Right cardiac atrium (tissue), 5 donors: ENCODE measurements around the gene TTC21A. TPM values are rescaled to one million over a fixed set of nuclear protein-coding genes. Genes with fewer than 3 reads are reported as not detected.
A peak's percentile ranks its signal among the peaks of the same experiment; 100 is the strongest.

Experiments
- ATAC-seq, 2 donors: fragments of 200-7000 bp; cut with Tn5 transposase; one replicate each; pipeline versions ENCODE4 v1.8.0 to v1.9.1; 2020; ENCODE audit warnings: moderate library complexity in 2 of 2, mild to moderate bottlenecking in 1 of 2
- DNase-seq, 3 donors: peaks; one replicate each; pipeline ENCODE4 v3.0.0-alpha.2; 2020
- H3K27ac ChIP-seq: one replicate; pipeline ENCODE4 v1.5.1; 2013; ENCODE audit warnings: mild to moderate bottlenecking, low read length, control low read depth, moderate library complexity
- H3K27me3 ChIP-seq: one replicate; pipeline ENCODE4 v1.6.1; 2013; ENCODE audit not compliant: control insufficient read depth, insufficient read depth
- H3K4me1 ChIP-seq: one replicate; pipeline ENCODE4 v1.6.1; 2013; ENCODE audit warnings: low read length; ENCODE audit not compliant: control insufficient read depth, insufficient read depth
- H3K4me3 ChIP-seq: one replicate; pipeline ENCODE4 v1.5.1; 2013; ENCODE audit warnings: low read length, control low read depth
- H3K9me3 ChIP-seq: one replicate; pipeline ENCODE4 v1.6.1; 2013; ENCODE audit warnings: low read length; ENCODE audit not compliant: control insufficient read depth
- WGBS: extraction: QIAGEN DNeasy Blood & Tissue Kit; methylation state at CpG from one replicate; pipeline ENCODE4 v1.1.7; 2013; 5-methylcytosine and 5-hydroxymethylcytosine counted together
- intact Hi-C, 4 donors: fragments of 100-400 bp; cut with DNase I; formaldehyde crosslinking; loops; one replicate each; pipeline versions ENCODE4 v1.11.0 to v1.14.0; 2022 to 2023
- polyA plus RNA-seq: library from polyadenylated mRNA; stranded (reverse); fragments of 200-250 nt; gene quantifications from one replicate; pipeline ENCODE4 v1.2.3, GENCODE V29; 2013
- total RNA-seq, 4 donors: library from RNA; stranded (reverse); fragmentation: NEBNext Ultra II Directional; extraction: Animal tissue kit (Norgen Biotek cat#: 25700); gene quantifications; one replicate each; pipeline ENCODE4 v1.2.1, GENCODE V29; 2021
- donor health status: healthy with polysubstance abuse.
- donor health status: DM: no; HTN: yes; CAD: no.
- donor health status: DM: no; HTN: no; CAD: no.
- donor health status: DM: no; HTN: yes; CAD: no; lungs with severe emphysema.
- donor health status: DM: yes; HTN: yes; CAD: no.

Gene TTC21A
- total and polyA plus RNA-seq, 5 donors, result 1.9 to 3.4 (median 2.2) TPM

DNA sequence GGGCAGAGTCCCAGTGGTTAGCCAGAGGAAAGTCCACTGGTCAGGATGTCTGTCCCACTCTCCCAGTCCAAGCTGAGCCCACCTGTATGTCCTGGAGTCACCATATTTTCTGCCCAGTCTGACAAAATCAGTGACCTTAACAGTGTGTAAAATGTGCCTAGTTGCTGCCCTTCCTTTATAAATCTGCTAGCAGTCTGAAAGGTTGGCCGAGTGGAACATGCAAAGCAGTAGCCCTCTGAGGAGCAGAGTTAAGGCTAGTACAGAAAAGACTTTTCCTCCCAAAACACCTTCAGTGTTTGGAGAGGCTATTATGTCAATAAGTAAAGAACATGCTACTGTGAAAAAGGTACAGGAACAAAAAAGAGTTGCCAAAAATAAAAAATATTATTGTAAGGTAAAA is 15.3 kb downstream of the TTC21A start:
- intact Hi-C loops, result loop anchor here in 1 of 4 donors (10.0 kb wide), 1 partner anchor 62 kb away; no protein-coding TSS in a partner anchor
- ATAC-seq (no peak), DNase-seq (no peak)
- WGBS, result 80% methylated on average over 1 of the region's 1 CpG
- no peak overlapping the region for H3K4me3 ChIP-seq
- H3K4me1 ChIP-seq, result no peaks in the 10 kb centered on the region
- no peaks in the 10 kb centered on the region for H3K9me3 ChIP-seq
- no peaks in the 10 kb centered on the region for H3K27me3 ChIP-seq
- no peak overlapping the region for H3K27ac ChIP-seq

DNA sequence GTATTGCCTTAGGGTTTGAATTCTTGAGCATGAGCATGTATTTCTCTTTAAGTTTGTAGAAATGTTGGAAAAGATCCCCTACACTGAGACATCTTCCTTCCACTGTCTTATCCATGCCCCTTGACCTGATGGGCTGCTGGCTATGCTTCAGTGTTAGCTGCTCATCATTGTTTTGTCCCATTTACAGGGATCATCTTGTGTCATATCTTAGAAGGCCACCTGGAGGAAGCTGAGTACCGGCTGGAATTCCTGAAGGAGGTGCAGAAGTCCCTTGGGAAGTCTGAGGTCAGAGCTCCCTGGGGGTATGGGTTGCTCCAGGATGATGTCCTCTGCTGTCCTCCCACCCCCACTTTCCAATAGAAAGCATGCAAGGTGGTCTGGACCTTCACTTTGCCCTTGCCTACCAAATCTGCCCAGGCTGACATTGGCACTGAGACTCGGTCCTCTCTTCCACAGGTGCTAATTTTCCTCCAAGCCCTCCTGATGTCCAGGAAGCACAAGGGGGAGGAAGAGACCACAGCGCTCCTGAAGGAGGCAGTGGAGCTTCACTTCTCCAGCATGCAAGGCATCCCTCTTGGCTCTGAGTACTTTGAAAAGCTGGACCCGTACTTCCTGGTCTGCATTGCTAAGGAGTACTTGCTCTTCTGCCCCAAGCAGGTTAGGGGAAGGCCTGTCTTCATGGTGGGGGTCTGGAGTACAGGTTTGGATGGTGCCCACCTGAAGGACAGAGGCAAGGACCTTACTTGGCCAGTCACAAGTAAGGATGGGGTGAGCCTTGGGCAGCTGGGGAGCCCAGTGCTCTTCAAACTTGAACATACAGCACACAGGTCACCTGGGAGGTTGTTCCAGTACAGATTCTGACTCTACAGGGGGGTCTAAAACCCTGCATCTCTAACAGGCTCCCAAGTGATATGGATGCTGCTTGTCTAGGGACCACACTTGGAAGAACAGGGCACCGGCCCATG is 17.7 kb downstream of the TTC21A start:
- 60% methylated on average over 5 of the region's 5 CpGs for WGBS
- H3K27ac ChIP-seq, result no peak overlapping the region
- ATAC-seq, result peak; percentile 30 to 42
- intact Hi-C loops, result loop anchor here in 2 of 4 donors (5.0 to 10.0 kb wide), 2 partner anchors 60 to 162 kb away; no protein-coding TSS in a partner anchor
- H3K4me1 ChIP-seq, result no peaks in the 10 kb centered on the region
- H3K27me3 ChIP-seq, result no peaks in the 10 kb centered on the region
- H3K4me3 ChIP-seq, result no peak overlapping the region
- H3K9me3 ChIP-seq, result no peaks in the 10 kb centered on the region
- no peak for DNase-seq

DNA sequence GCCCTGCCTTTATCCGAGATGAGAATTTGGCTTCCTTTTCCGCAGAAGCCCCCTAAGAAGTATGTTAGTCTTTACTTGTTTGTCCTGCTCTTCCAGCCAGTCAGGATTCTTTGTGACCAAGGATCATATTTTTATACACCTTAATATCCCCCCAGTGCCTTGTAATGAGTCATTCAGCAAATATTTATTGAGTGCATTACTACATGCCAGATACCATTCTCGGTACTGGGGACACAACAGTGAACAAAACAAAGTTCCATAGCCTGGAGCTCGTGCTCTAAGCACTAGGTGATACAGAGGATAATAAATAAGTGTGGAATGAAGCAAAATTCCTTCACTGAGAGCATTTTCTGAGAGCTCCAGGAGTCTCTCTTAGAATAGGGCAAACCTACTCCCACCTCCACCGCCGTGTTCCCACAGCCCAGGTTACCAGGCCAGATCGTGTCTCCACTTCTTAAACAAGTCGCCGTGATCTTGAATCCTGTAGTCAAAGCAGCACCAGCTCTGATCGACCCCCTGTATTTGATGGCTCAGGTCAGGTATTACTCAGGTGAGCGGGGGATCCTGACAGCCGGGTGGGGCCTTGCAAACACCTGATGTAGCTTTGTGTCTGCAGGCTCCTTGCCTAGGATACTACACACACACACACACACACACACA is 18.5 kb downstream of the TTC21A start:
- peak in 1 of 2 donors; percentile 4 for ATAC-seq
- H3K27ac ChIP-seq, result no peak overlapping the region
- no peak overlapping the region for H3K4me3 ChIP-seq
- 72% methylated on average over 12 of the region's 12 CpGs for WGBS
- DNase-seq, result no peak
- H3K9me3 ChIP-seq, result no peaks in the 10 kb centered on the region
- intact Hi-C loops, result loop anchor here (2.0 to 10.0 kb wide), 3 partner anchors 59 to 163 kb away; no protein-coding TSS in a partner anchor
- no peaks in the 10 kb centered on the region for H3K27me3 ChIP-seq
- H3K4me1 ChIP-seq, result no peaks in the 10 kb centered on the region

DNA sequence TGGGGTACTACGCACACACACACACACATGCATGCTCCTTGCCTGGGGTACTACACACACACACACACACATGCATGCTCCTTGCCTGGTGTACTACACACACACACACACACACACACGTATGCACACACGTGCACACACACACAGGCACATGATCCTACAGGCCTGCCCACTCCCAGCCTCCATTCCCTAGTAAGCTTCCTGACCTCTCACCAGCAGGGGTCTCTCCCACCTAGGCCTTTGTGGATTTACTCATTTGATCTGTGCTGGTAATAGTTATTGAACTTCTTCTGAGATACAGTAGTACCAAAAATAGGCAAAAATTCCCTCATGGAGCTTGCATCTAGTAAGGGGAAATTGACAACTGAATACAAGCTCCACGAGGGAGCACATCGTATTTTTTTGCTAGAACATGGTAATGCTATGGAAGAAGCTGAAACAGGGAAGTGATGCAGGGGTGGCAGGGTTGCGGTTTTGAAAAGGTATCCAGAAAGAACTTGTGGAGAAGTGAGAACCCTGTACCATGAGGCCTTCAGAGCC is 19.1 kb downstream of the TTC21A start:
- Histone ChIP-seq H3K9me3 (no peaks in the 10 kb centered on the region), H3K27ac (no peak overlapping the region), H3K27me3 (no peaks in the 10 kb centered on the region), H3K4me1 (no peaks in the 10 kb centered on the region), H3K4me3 (no peak overlapping the region)
- intact Hi-C loops, result loop anchor here (2.0 to 10.0 kb wide), 3 partner anchors 58 to 162 kb away; no protein-coding TSS in a partner anchor
- 47% methylated on average over 6 of the region's 6 CpGs for WGBS
- ATAC-seq, result peak; percentile 70 to 84
- DNase-seq, result peak in 2 of 3 donors; percentile 75 to 81

DNA sequence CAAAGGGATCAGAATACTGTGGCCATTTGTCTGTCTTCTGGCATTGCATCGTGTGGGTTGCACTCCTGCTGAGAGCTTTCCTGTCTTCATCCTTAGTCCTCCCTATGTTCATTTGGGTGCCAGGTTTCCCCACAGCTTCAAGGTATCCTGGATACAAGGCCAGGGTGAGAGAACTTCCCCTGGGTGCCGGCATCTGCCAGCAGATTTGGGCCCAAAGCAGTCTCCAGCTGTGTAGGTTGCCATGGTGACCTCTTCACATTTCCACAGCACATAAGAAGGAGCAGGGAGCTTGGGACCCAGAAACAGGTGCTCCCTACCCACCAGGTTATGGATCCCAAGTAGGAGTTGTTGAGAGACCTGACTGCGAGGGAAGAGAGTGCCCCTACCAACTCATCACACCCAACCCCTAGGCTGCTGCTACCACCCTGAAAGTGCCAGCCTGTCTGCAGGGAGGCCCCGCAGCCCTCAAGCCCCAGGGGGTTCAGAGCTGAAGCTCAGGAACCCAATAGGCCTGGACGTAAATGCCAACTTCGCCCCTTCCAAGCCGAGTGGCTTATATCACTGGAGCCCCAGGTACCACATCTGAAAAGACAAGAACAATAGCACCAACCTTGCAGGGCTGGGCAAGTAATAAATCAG is 19.9 kb downstream of the TTC21A start:
- H3K27me3 ChIP-seq, result no peaks in the 10 kb centered on the region
- no peaks in the 10 kb centered on the region for H3K4me1 ChIP-seq
- H3K9me3 ChIP-seq, result no peaks in the 10 kb centered on the region
- WGBS, result 84% methylated on average over 7 of the region's 7 CpGs
- DNase-seq, result no peak
- H3K27ac ChIP-seq, result no peak overlapping the region
- intact Hi-C loops, result loop anchor here (2.0 to 10.0 kb wide), 3 partner anchors 57 to 161 kb away; no protein-coding TSS in a partner anchor
- ATAC-seq, result no peak
- no peak overlapping the region for H3K4me3 ChIP-seq

DNA sequence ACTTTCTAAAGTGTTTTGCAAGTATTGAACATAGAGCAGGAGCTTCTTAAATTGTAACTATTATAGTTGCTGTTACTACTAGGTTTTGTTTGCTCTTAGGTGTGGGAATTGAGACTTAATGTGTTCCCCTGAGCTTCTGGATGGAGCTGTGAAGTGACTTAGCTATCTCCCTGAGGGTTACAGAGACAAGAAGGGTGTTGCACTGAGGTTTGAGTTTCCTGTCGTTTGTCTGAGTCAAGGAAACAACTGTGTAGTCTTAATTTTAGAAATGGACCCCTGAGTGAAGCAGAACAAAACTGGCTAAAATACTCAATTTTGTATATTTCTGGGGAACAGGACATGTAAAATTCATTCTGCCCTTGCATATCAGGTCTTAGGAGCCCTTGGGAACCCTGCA is 20.4 kb downstream of the TTC21A start:
- intact Hi-C loops, result loop anchor here (2.0 to 10.0 kb wide), 3 partner anchors 57 to 161 kb away; no protein-coding TSS in a partner anchor
- no peaks in the 10 kb centered on the region for H3K4me1 ChIP-seq
- ATAC-seq, result no peak
- H3K27ac ChIP-seq, result no peak overlapping the region
- 23% methylated on average over 1 of the region's 1 CpG for WGBS
- DNase-seq, result no peak
- H3K9me3 ChIP-seq, result no peaks in the 10 kb centered on the region
- no peak overlapping the region for H3K4me3 ChIP-seq
- no peaks in the 10 kb centered on the region for H3K27me3 ChIP-seq

DNA sequence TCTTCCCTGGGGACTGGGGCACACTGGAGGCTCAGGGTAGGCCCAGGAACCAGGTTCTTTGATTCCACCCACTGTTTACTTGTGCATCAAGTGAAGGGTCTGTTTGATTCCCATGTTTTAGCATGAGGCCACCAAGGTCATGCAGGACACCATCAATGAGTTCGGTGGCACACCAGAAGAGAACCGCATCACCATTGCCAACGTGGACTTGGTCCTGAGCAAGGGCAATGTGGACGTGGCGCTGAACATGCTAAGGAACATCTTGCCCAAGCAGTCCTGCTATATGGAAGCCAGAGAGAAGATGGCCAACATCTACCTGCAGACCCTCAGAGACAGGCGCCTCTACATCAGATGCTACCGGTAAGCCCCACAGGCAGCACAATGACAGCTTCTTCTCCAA is 21.5 kb downstream of the TTC21A start:
- ATAC-seq, result no peak
- intact Hi-C loops, result loop anchor here in 2 of 4 donors (5.0 to 10.0 kb wide), 2 partner anchors 56 to 158 kb away; no protein-coding TSS in a partner anchor

DNA sequence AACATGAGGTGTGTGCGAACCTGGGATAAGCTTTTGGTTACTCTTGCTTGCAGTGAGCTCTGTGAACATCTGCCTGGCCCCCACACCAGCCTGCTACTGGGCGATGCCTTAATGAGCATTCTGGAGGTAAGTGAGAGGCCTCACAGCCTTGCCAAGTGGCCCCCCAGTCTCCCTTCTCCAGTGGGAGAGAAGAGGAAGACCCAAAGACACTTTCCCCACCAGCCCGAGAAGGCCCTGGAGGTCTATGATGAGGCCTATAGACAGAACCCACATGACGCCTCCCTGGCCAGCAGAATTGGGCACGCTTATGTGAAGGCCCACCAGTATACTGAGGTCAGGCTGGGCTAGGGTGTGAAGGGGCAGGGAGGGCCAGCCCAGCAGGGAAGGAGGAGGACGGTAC is 22.5 kb downstream of the TTC21A start:
- no peak for DNase-seq
- Histone ChIP-seq H3K9me3 (no peaks in the 10 kb centered on the region), H3K27me3 (no peaks in the 10 kb centered on the region), H3K27ac (no peak overlapping the region), H3K4me1 (peaks cover 10% of the 10 kb centered on the region), H3K4me3 (no peak overlapping the region)
- intact Hi-C loops, result loop anchor here in 1 of 4 donors (5.0 kb wide), 1 partner anchor 52 kb away; no protein-coding TSS in a partner anchor
- 94% methylated on average over 6 of the region's 6 CpGs for WGBS
- ATAC-seq, result no peak

More for the DNA sequence above, 21.5 kb downstream of the TTC21A start:
- no peak for DNase-seq
- peaks cover 5% of the 10 kb centered on the region for H3K4me1 ChIP-seq
- H3K27me3 ChIP-seq, result no peaks in the 10 kb centered on the region
- 98% methylated on average over 7 of the region's 7 CpGs for WGBS
- no peaks in the 10 kb centered on the region for H3K9me3 ChIP-seq
- H3K4me3 ChIP-seq, result no peak overlapping the region
- H3K27ac ChIP-seq, result no peak overlapping the region

DNA sequence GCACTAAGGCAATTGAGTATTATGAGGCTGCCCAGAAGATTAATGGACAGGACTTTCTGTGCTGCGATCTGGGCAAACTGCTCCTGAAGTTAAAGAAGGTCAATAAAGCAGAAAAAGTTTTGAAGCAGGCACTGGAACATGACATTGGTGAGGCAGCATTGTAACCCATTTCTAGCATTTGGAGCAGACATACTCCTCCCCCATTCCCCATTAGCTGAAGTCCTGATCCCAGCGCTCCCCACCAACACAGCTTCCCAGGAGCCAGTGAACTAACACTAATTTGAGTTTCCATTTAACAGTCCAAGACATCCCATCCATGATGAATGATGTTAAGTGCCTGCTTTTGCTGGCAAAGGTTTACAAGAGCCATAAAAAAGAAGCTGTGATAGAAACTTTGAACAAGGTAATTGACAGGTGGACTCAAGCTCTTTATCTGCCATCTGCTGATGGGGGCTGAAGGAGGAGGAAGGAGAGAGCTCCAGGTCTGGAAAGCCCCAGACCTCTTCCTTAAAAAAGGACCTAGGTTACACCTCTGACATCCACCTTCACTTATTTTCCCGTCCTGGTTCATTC is 23.3 kb downstream of the TTC21A start:
- ATAC-seq (no peak), DNase-seq (no peak)
- WGBS, result 82% methylated on average over 3 of the region's 3 CpGs
- intact Hi-C loops, result loop anchor here in 1 of 4 donors (5.0 kb wide), 1 partner anchor 52 kb away; no protein-coding TSS in a partner anchor
- no peak overlapping the region for H3K27ac ChIP-seq
- H3K4me1 ChIP-seq, result peaks cover 14% of the 10 kb centered on the region
- H3K9me3 ChIP-seq, result no peaks in the 10 kb centered on the region
- H3K4me3 ChIP-seq, result no peak overlapping the region
- H3K27me3 ChIP-seq, result no peaks in the 10 kb centered on the region
